ENCODE results near the gene STRN.
A peak's percentile ranks its signal among the peaks of the same experiment; 100 is the strongest.

The STRN gene

DNA sequence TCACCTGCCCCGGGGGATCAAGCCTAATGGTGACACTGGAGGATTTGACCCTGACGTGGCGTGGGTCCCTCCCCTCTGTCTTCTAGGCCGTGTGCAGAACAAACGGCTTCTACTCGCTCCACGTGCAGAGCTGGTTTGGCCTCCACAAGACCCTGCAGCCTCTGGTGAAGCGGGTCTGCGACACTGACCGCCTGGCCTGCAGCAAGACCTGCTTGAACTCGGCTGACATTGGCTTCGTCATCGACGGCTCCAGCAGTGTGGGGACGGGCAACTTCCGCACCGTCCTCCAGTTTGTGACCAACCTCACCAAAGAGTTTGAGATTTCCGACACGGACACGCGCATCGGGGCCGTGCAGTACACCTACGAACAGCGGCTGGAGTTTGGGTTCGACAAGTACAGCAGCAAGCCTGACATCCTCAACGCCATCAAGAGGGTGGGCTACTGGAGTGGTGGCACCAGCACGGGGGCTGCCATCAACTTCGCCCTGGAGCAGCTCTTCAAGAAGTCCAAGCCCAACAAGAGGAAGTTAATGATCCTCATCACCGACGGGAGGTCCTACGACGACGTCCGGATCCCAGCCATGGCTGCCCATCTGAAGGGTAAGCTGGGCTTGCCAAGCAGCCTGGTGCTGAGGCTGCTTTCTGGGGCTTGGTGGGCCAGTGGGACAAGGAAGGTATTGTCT is 157.8 kb downstream of the STRN start:
- peaks cover 9% of the 10 kb centered on the region for H3K4me1 Mint-ChIP-seq

DNA sequence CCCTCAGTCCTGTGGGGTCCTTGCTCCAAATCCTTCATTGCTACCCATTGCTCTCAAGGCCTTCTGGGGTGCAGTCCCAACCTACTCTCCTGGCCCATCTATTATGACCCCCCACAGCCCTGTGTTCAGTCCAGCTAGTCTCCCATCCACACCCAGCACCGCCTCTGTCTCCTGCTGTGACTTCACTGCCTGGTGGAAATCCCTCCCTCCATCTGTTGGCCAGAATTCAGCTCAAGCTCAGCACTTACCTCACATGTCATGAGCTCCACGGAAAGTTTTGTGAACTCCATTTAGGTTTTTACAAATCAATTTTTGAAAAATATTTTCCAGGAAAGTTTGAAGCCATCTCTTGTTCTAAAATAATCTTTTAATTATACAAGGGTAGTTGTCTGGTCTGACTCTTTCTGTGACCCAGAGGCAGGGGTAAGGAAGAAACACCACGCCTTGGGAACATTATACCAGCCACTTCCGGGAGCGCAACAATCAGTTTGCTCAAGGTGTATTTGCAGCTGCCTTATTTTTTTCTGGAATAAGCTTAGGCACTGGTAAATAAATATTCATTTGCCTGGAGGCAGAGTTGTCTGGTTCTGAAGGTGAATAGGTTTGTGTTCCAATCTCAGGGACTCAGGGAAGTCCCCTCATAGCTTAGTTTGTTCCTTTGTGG is 159.0 kb downstream of the STRN start:
- Mint-ChIP-seq H3K9me3 (no peaks in the 10 kb centered on the region), H3K36me3 (no peaks in the 10 kb centered on the region), H3K27me3 (no peaks in the 10 kb centered on the region), H3K4me3 (no peak overlapping the region), H3K27ac (no peak overlapping the region), H3K4me1 (peaks cover 9% of the 10 kb centered on the region)
- no peak for ATAC-seq

More for the DNA sequence above, 157.8 kb downstream of the STRN start:
- Mint-ChIP-seq H3K36me3 (no peaks in the 10 kb centered on the region), H3K4me3 (no peak overlapping the region), H3K27ac (no peak overlapping the region), H3K9me3 (no peaks in the 10 kb centered on the region), H3K27me3 (no peaks in the 10 kb centered on the region)
- no peak for ATAC-seq

DNA sequence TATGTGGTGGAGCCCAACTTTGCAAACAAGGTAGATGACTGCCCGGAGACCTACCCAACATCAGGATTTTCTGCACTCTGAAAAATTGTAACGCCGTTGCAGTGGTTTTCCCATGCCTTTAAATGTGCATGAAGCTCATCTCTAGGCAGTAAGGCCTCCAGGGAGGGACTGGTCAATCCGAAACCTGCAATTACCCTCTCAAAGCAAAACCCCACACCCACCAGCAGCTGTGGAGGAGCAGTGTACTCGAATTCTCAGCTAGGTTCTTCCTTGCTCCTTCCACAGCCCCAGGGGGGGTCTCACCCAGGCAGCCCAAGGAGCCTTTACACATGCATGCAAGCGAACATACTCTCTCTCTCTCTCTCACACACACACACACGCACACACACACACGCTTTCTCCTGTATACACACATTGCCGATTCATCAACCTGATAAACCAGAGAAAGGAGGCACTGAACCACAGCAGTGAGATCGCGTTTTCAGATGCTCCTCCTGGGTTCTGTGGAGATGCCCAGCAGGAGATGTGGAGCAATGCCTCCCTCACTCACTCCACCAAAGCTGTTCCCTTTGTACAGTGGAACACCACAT is 160.6 kb downstream of the STRN start:
- Mint-ChIP-seq H3K36me3 (no peaks in the 10 kb centered on the region), H3K4me3 (no peak overlapping the region), H3K9me3 (no peaks in the 10 kb centered on the region), H3K27me3 (peaks cover 7% of the 10 kb centered on the region), H3K27ac (no peak overlapping the region), H3K4me1 (peaks cover 9% of the 10 kb centered on the region)
- peak; percentile 27 for ATAC-seq

DNA sequence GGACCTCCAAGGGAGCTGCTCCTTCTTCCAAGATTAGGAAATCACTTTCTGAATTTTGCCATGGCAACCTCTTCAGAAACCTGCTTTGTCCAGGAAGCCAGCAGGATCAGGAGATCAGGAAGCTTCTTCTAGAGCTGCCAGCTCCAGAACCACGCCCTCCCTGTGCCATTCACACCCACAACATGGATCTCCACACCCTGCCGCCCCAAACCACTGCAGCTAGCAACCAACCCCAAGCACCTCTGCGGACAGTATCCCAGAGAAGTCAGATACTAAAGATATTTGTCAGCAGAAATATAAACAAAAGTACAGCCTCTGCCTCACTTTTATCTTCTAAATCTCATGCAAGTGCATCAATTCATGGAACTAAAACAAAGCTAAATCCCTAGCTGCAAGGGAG is 163.4 kb downstream of the STRN start:
- H3K9me3 Mint-ChIP-seq, result no peaks in the 10 kb centered on the region
- H3K36me3 Mint-ChIP-seq, result no peaks in the 10 kb centered on the region
- H3K27ac Mint-ChIP-seq, result no peak overlapping the region
- peaks cover 22% of the 10 kb centered on the region for H3K27me3 Mint-ChIP-seq
- H3K4me1 Mint-ChIP-seq, result peaks cover 9% of the 10 kb centered on the region
- ATAC-seq, result no peak
- H3K4me3 Mint-ChIP-seq, result no peak overlapping the region

DNA sequence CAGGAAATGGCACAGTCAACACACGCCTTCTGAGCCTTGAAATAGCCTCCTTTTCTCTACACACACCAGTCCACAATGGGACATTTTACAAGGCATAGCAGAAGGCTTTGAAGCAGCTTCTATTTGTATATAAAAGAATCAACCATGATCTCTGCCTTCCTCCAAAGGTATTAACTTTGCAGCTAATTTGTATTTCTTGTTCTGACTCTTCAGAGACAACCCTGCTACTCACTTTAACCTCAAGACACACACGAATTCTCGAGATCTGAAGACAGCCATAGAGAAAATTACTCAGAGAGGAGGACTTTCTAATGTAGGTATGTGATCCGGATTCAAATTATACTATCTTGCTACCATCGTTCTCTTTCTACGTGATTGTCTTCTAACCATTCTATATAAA is 165.2 kb downstream of the STRN start:
- H3K4me1 Mint-ChIP-seq, result peaks cover 6% of the 10 kb centered on the region
- H3K4me3 Mint-ChIP-seq, result no peak overlapping the region
- no peak for ATAC-seq
- H3K9me3 Mint-ChIP-seq, result no peaks in the 10 kb centered on the region
- H3K36me3 Mint-ChIP-seq, result no peaks in the 10 kb centered on the region
- H3K27me3 Mint-ChIP-seq, result peaks cover 36% of the 10 kb centered on the region
- H3K27ac Mint-ChIP-seq, result no peak overlapping the region

DNA sequence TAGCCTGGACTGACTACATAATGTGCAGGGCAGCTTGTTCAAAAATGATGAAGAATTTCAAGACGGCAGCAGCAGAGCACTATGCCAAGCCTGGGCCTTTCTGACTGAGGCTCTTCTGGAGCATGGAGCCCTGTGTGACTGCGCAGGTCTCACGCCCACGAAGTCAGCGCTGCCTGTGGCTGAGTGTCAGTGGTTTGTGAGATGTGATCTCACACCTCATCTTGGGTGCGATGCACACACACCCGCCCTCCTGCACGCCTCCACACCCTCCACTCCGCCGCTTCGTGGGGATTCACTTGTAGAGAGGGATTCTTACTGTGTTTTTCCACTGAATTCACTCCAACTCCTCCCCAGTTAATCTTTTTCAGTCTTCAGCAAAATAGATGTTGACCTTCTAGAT is 166.0 kb downstream of the STRN start:
- Mint-ChIP-seq H3K9me3 (no peaks in the 10 kb centered on the region), H3K4me1 (no peaks in the 10 kb centered on the region), H3K27me3 (peaks cover 43% of the 10 kb centered on the region), H3K4me3 (no peak overlapping the region), H3K36me3 (no peaks in the 10 kb centered on the region), H3K27ac (no peak overlapping the region)
- no peak for ATAC-seq

DNA sequence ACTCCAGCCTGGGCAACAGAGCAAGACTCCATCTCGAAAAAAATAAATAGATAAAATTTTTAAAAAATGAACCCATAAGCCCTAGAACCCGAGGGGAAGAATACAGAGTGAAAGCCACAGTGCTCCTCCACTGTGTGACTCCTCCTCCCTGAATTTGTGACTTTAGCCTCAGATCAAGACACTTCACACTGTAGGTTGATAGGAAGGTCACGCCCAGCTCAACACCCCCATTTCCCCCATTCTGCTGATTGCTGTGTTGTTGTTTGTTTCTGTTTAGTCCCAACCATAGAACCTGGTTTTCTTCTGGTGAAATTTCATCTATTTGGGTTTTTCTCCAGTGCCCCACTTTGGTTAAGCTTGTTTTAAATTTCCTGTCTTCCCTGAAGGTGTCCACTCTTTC is 167.6 kb downstream of the STRN start:
- Mint-ChIP-seq H3K4me3 (no peak overlapping the region), H3K9me3 (no peaks in the 10 kb centered on the region), H3K27ac (no peak overlapping the region), H3K4me1 (no peaks in the 10 kb centered on the region), H3K27me3 (peaks cover 43% of the 10 kb centered on the region), H3K36me3 (no peaks in the 10 kb centered on the region)
- no peak for ATAC-seq

DNA sequence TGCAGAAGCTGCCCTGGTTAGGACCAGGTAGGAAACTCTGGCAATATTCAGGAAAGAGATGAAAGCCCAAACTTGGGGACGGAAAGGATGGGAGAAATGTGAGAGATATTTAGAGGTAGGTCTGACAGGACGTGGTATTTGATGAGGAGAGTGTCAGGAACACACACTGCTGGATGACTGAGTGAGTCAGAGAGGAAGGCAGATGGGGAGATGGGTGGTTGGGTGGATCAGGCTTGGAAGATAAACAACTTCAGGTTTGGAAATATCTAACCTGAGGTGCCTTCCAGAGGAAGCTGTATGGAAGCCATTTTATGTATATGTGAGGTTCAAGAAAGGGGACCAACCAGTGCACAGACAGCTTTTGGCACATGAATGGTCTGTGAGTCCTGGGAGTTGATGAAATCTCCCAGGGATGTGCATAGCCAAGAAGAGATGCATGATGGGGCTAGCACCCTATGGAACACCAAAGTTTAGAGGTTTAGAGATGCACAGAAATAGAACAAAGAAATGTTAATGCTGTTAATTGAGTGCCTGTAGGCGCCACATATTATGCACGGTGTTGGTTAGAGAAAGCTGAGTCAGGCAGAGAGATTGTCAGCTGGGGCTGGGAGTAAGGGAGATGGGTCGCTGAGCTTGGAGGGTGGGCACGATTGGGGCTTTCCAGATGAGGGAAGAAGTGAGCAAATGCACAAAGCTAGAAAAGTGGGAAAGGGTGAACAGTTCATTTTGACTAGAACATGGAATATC is 168.8 kb downstream of the STRN start:
- Mint-ChIP-seq H3K4me3 (no peak overlapping the region), H3K27ac (no peak overlapping the region), H3K27me3 (peaks cover 43% of the 10 kb centered on the region)

More for the DNA sequence above, 168.8 kb downstream of the STRN start:
- Mint-ChIP-seq H3K9me3 (no peaks in the 10 kb centered on the region), H3K4me1 (no peaks in the 10 kb centered on the region), H3K36me3 (no peaks in the 10 kb centered on the region)
- ATAC-seq, result no peak

Data from stimulated activated memory B cell treated with anti-CD40 and anti-IgM and Interleukin-4, amounts not matched to agents 10 μg/mL and 1 μg/mL and 100 μg/mL, for 72 hours (primary cell).